NT2/D1 (cell line): ENCODE data around the gene EHHADH.
A peak's percentile ranks its signal among the peaks of the same experiment; 100 is the strongest.

Source experiments
- DNase-seq: peaks from one replicate; pipeline ENCODE4 v3.0.0-alpha.2; 2011; ENCODE audit warnings: low read depth, low spot score
- H3K27me3 ChIP-seq: 2 replicates; pipeline ENCODE4 v1.6.0; 2011; ENCODE audit warnings: mild to moderate bottlenecking; ENCODE audit not compliant: insufficient read length, insufficient read depth
- H3K36me3 ChIP-seq: 2 replicates; pipeline ENCODE4 v1.6.1; 2011; ENCODE audit warnings: mild to moderate bottlenecking, low read length, mixed read lengths; ENCODE audit not compliant: insufficient read depth, insufficient read length
- H3K4me1 ChIP-seq: 2 replicates; pipeline ENCODE4 v1.5.1; 2011; ENCODE audit not compliant: insufficient read depth, insufficient read length
- H3K4me3 ChIP-seq: 2 replicates; pipeline ENCODE4 v1.5.1; 2011; ENCODE audit warnings: low read depth; ENCODE audit not compliant: insufficient read length
- H3K9ac ChIP-seq: 2 replicates; pipeline ENCODE4 v1.6.0; 2011; ENCODE audit warnings: low read depth; ENCODE audit not compliant: insufficient read length
- H3K9me3 ChIP-seq: 2 replicates; pipeline ENCODE4 v1.5.1; 2011; ENCODE audit warnings: mild to moderate bottlenecking, low read length; ENCODE audit not compliant: insufficient read depth
- SUZ12 ChIP-seq: IDR thresholded peaks from 2 replicates; pipeline ENCODE4 v1.6.1; 2011; ENCODE audit not compliant: insufficient read length, insufficient read depth; ENCODE audit errors: extremely low read depth
- YY1 ChIP-seq: IDR thresholded peaks from 2 replicates; pipeline ENCODE4 v1.6.1; 2011; ENCODE audit not compliant: insufficient read length, insufficient read depth
- ZNF274 ChIP-seq: IDR thresholded peaks from 2 replicates; pipeline ENCODE4 v1.6.1; 2011; ENCODE audit warnings: mild to moderate bottlenecking, low read depth, low read length

Gene EHHADH

DNA sequence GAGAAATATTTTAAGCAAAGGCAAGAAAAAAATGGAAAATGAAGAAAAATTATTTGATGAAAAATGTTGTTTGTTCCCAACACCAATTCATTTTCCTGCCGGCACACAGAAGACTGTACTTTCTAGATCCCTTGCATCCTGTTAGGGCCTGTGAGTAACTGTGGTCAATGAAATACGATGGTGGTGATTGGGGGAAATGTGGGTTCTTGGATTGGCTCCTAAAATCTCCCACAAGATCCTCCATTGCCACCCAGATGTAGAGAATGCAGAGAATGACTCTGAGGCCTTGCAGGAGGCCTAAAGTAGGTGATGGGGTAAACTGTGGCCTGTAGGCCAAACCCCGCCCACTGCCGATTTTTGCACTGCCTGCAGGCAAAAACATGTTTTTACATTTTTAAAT lies 54.6 kb downstream of the EHHADH start:
- Histone ChIP-seq H3K4me1 (no peaks in the 10 kb centered on the region), H3K4me3 (no peak overlapping the region), H3K9ac (no peak overlapping the region), H3K9me3 (peaks cover 10% of the 10 kb centered on the region; the same call in 1 of the 2 replicates), H3K27me3 (no peaks in the 10 kb centered on the region), H3K36me3 (peaks cover 16% of the 10 kb centered on the region)
- TF ChIP-seq YY1 (no peak), ZNF274 (no peak), SUZ12 (no peak)
- no peak for DNase-seq

DNA sequence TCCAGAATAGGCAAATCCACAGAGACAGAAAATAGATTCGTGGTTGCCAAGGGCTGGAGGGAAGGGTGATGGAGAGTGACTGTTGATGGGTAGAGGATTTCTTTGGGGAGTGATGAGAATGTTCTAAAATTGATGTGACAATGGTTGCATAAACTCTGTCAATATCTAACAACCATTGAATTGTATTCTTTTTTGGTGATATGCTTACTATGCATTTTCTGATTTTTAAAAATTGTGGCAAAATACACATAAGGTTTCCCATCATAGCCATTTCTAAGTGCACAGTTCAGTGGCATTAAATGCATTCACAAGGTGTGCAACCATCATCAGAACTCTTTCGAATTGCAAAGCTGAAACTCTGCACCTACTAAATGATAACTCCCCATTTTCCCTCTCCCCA lies 56.8 kb downstream of the EHHADH start:
- no peaks in the 10 kb centered on the region for H3K4me1 ChIP-seq
- no peak overlapping the region for H3K9ac ChIP-seq
- peaks cover 18% of the 10 kb centered on the region for H3K36me3 ChIP-seq
- H3K27me3 ChIP-seq: no peaks in the 10 kb centered on the region
- no peak for DNase-seq
- peaks cover 10% of the 10 kb centered on the region; the same call in 1 of the 2 replicates for H3K9me3 ChIP-seq
- no peak for TF ChIP-seq SUZ12
- TF ChIP-seq YY1: no peak
- TF ChIP-seq ZNF274: no peak
- no peak overlapping the region for H3K4me3 ChIP-seq

DNA sequence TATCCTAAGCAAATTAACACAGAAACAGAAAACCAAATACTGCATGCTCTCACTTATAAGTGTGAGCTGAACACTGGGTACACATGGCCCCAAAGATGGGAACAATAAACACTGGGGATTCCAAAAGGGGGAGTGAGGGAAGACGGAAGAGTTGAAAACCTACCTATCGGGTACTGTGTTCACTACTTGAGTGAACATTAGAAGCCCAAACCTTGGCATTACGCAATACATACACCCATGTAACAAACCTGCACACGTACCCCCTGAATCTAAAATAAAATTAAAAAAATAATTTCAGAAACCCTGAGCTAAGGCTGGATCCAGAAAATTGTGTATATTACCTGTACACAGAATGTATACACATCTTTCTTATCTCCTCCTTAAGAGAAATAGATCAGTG lies 58.2 kb downstream of the EHHADH start:
- no peak overlapping the region for H3K4me3 ChIP-seq

DNA sequence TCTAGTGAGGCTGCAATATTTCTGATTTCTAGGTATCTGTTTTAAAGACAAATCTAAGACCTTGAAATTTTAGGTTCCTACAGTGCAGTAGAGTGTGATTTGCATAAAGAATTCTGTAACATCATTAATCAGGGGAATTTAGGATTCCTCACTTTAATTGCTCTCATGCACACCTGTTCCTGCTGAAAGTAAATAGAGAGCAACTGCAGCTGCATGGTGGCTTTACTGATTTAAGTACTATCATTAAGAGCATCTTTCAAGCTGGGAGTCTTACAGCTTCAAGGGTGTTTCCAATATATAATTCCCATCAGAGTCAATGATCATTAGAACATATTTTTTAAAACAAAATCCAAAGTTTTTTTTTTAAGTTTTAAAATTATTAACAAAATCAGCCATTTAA lies 65.0 kb downstream of the EHHADH start:
- TF ChIP-seq ZNF274 (no peak), SUZ12 (no peak), YY1 (no peak)
- DNase-seq: no peak

More for the DNA sequence above, 58.2 kb downstream of the EHHADH start:
- Histone ChIP-seq H3K36me3 (peaks cover 12% of the 10 kb centered on the region), H3K4me1 (no peaks in the 10 kb centered on the region), H3K27me3 (no peaks in the 10 kb centered on the region), H3K9ac (no peak overlapping the region), H3K9me3 (peaks cover 10% of the 10 kb centered on the region; the same call in 1 of the 2 replicates)
- no peak for TF ChIP-seq ZNF274
- no peak for TF ChIP-seq SUZ12
- no peak for TF ChIP-seq YY1
- DNase-seq: no peak

DNA sequence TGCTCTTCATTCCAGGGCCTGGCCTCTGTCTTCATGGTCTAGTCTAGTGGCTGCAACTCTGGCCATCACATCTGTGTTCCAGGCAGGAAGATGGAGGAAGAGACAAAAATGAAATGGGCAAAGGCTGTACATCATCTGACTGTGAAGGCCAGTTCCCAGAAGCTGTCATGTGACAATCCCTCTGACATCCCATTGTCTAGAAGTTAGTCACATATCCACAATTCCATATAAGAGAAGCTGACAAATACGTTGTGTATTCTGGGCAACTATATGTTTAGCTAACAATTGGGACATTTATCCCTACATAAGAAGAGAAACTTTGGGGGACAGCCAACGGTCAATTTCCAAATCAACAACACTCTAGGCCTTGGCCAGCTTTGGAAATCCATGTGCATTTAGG lies 66.5 kb downstream of the EHHADH start:
- no peak for DNase-seq
- no peak overlapping the region for H3K4me3 ChIP-seq

More for the DNA sequence above, 65.0 kb downstream of the EHHADH start:
- Histone ChIP-seq H3K4me1 (no peaks in the 10 kb centered on the region), H3K4me3 (no peak overlapping the region), H3K9ac (no peak overlapping the region), H3K36me3 (peaks cover 12% of the 10 kb centered on the region), H3K9me3 (no peaks in the 10 kb centered on the region), H3K27me3 (no peaks in the 10 kb centered on the region)

DNA sequence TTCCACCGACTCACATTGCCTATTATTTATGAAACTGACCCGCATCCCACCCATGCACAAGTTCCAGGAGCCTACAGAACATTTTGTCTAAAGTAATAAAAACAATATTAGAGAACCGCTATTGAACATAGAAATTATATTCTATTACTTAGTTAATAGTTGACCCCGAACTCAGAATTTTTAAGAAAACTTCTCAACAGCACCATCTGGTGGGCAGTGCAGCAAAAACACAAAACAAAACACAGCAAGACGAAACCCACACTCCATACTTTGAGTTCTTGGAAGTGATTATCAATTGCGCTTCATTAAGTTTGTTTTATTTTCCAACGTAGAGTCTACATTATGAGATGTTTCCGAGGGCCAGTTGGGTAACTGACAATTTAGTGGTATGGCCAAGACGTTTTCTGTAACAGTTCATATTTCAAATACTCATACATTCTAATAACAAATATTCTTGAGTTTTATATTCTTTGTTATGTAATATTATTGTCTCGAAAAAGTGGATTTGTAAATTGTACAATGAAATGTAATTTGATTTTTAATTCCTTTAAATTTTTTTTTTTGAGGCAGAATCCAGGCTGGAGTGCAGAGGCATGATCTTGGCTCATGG lies 77.0 kb downstream of the EHHADH start:
- TF ChIP-seq SUZ12 (no peak), YY1 (no peak), ZNF274 (no peak)
- Histone ChIP-seq H3K36me3 (no peaks in the 10 kb centered on the region), H3K4me3 (no peak overlapping the region), H3K9me3 (no peaks in the 10 kb centered on the region), H3K27me3 (peaks cover 2% of the 10 kb centered on the region), H3K4me1 (no peaks in the 10 kb centered on the region), H3K9ac (no peak overlapping the region)
- DNase-seq: peak; percentile 38

More for the DNA sequence above, 66.5 kb downstream of the EHHADH start:
- H3K9ac ChIP-seq: no peak overlapping the region
- H3K4me1 ChIP-seq: no peaks in the 10 kb centered on the region
- H3K9me3 ChIP-seq: no peaks in the 10 kb centered on the region
- TF ChIP-seq ZNF274: no peak
- no peak for TF ChIP-seq YY1
- no peak for TF ChIP-seq SUZ12
- H3K36me3 ChIP-seq: peaks cover 2% of the 10 kb centered on the region
- no peaks in the 10 kb centered on the region for H3K27me3 ChIP-seq

DNA sequence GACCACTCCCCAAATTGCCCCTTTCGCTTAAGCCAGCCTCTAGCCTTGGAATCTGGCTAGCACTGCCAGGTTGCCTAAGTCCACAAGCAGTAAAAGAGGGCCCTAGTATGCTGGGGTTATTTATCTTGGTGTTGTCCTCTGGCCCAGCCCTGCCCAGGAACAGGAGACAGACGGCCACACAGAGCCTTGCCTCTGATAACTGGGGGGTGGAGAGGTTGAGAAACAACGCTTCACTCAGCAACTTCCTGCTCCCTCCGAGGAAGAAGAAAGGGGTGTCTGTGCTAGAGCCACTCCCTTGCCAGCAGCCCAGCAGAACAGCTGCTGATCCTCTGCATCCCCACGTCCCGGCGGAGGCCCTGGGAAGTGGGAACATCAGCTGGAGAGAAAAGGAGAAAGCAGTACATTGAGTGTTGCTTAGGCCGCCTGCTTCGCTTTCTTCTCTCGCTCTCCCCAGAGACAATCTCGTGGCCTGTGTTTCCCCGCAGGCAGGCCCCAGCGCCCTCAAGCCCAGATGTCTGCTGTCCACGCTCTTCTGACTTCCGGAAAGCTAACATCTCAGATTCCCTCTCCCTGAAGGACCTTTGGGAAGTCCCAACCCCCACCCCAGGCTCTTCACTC lies 78.4 kb downstream of the EHHADH start:
- TF ChIP-seq SUZ12: no peak
- TF ChIP-seq YY1: no peak
- no peak for TF ChIP-seq ZNF274
- Histone ChIP-seq H3K4me3 (no peak overlapping the region), H3K36me3 (no peaks in the 10 kb centered on the region), H3K9me3 (no peaks in the 10 kb centered on the region), H3K9ac (peak overlapping the region; percentile 42), H3K27me3 (peaks cover under 1% of the 10 kb centered on the region), H3K4me1 (no peaks in the 10 kb centered on the region)
- DNase-seq: no peak
